ENCODE data around the gene GASK1B. TPM values are rescaled to one million over a fixed set of nuclear protein-coding genes. Genes with fewer than 3 reads are reported as not detected.

The GASK1B gene
- total RNA-seq, 1 donor from 2014 or later = not detected

- H3K36me3 Mint-ChIP-seq (ENCODE audit: low read depth) = no peaks in the 10 kb centered on the region
- peaks cover 26% of the 10 kb centered on the region for H3K27me3 Mint-ChIP-seq (ENCODE audit: insufficient read depth)
- no peaks in the 10 kb centered on the region for H3K4me1 Mint-ChIP-seq (ENCODE audit: low read depth)
- no peak overlapping the region for H3K4me3 Mint-ChIP-seq
- no peak overlapping the region for H3K27ac Mint-ChIP-seq
- intact Hi-C loops (cut with micrococcal nuclease) = no loop called here
- no peaks in the 10 kb centered on the region for H3K9me3 Mint-ChIP-seq
- DNase-seq (ENCODE audit: low spot score) = no peak
These were observed 3.3 kb upstream of the GASK1B start for GRCh38 chr4:158176108-158176507.

GRCh38 chr4:158170691-158171561 is 1.9 kb downstream of the GASK1B start:
- no peak overlapping the region for H3K4me3 Mint-ChIP-seq
- intact Hi-C loops (cut with micrococcal nuclease) = no loop called here

GRCh38 chr4:158169931-158170690 is 2.7 kb downstream of the GASK1B start:
- H3K4me1 Mint-ChIP-seq (ENCODE audit: low read depth) = no peaks in the 10 kb centered on the region
- H3K36me3 Mint-ChIP-seq (ENCODE audit: low read depth) = no peaks in the 10 kb centered on the region
- DNase-seq (ENCODE audit: low spot score) = no peak
- no peak overlapping the region for H3K27ac Mint-ChIP-seq
- no peaks in the 10 kb centered on the region for H3K9me3 Mint-ChIP-seq
- H3K4me3 Mint-ChIP-seq = no peak overlapping the region
- intact Hi-C loops (cut with micrococcal nuclease) = no loop called here
- peaks cover 37% of the 10 kb centered on the region for H3K27me3 Mint-ChIP-seq (ENCODE audit: insufficient read depth)

More at GRCh38 chr4:158170691-158171561, 1.9 kb downstream of the GASK1B start:
- Mint-ChIP-seq H3K27me3 (ENCODE audit: insufficient read depth) (peaks cover 37% of the 10 kb centered on the region), H3K9me3 (no peaks in the 10 kb centered on the region), H3K27ac (no peak overlapping the region), H3K4me1 (ENCODE audit: low read depth) (no peaks in the 10 kb centered on the region), H3K36me3 (ENCODE audit: low read depth) (no peaks in the 10 kb centered on the region)
- DNase-seq (ENCODE audit: low spot score) = peak; percentile 1

GRCh38 chr4:158169506-158169905 is 3.3 kb downstream of the GASK1B start:
- no peak overlapping the region for H3K27ac Mint-ChIP-seq
- intact Hi-C loops (cut with micrococcal nuclease) = no loop called here
- no peak overlapping the region for H3K4me3 Mint-ChIP-seq
- no peaks in the 10 kb centered on the region for H3K36me3 Mint-ChIP-seq (ENCODE audit: low read depth)
- peaks cover 36% of the 10 kb centered on the region for H3K27me3 Mint-ChIP-seq (ENCODE audit: insufficient read depth)
- no peaks in the 10 kb centered on the region for H3K9me3 Mint-ChIP-seq
- no peaks in the 10 kb centered on the region for H3K4me1 Mint-ChIP-seq (ENCODE audit: low read depth)
- DNase-seq (ENCODE audit: low spot score) = no peak

GRCh38 chr4:158168606-158169005 is 4.2 kb downstream of the GASK1B start:
- Mint-ChIP-seq H3K27ac (no peak overlapping the region), H3K36me3 (ENCODE audit: low read depth) (no peaks in the 10 kb centered on the region), H3K4me3 (no peak overlapping the region), H3K9me3 (no peaks in the 10 kb centered on the region), H3K4me1 (ENCODE audit: low read depth) (no peaks in the 10 kb centered on the region), H3K27me3 (ENCODE audit: insufficient read depth) (peaks cover 32% of the 10 kb centered on the region)
- intact Hi-C loops (cut with micrococcal nuclease) = no loop called here
- no peak for DNase-seq (ENCODE audit: low spot score)

- H3K9me3 Mint-ChIP-seq = no peaks in the 10 kb centered on the region
These were observed 6.1 kb downstream of the GASK1B start for GRCh38 chr4:158166701-158167100.

GRCh38 chr4:158164768-158165213 is 8.0 kb downstream of the GASK1B start:
- Mint-ChIP-seq H3K27me3 (ENCODE audit: insufficient read depth) (peaks cover 6% of the 10 kb centered on the region), H3K36me3 (ENCODE audit: low read depth) (no peaks in the 10 kb centered on the region), H3K27ac (no peak overlapping the region), H3K4me1 (ENCODE audit: low read depth) (no peaks in the 10 kb centered on the region), H3K9me3 (no peaks in the 10 kb centered on the region), H3K4me3 (no peak overlapping the region)
- intact Hi-C loops (cut with micrococcal nuclease) = no loop called here
- DNase-seq (ENCODE audit: low spot score) = no peak

More at GRCh38 chr4:158166701-158167100, 6.1 kb downstream of the GASK1B start:
- DNase-seq (ENCODE audit: low spot score) = no peak
- Mint-ChIP-seq H3K4me1 (ENCODE audit: low read depth) (no peaks in the 10 kb centered on the region), H3K36me3 (ENCODE audit: low read depth) (no peaks in the 10 kb centered on the region), H3K4me3 (no peak overlapping the region), H3K27ac (no peak overlapping the region), H3K27me3 (ENCODE audit: insufficient read depth) (peaks cover 19% of the 10 kb centered on the region)
- intact Hi-C loops (cut with micrococcal nuclease) = no loop called here

- DNase-seq (ENCODE audit: low spot score) = no peak
- H3K4me3 Mint-ChIP-seq = no peak overlapping the region
- no peaks in the 10 kb centered on the region for H3K9me3 Mint-ChIP-seq
- H3K27ac Mint-ChIP-seq = no peak overlapping the region
- H3K36me3 Mint-ChIP-seq (ENCODE audit: low read depth) = no peaks in the 10 kb centered on the region
- peaks cover 6% of the 10 kb centered on the region for H3K27me3 Mint-ChIP-seq (ENCODE audit: insufficient read depth)
- intact Hi-C loops (cut with micrococcal nuclease) = no loop called here
- H3K4me1 Mint-ChIP-seq (ENCODE audit: low read depth) = no peaks in the 10 kb centered on the region
These were observed 8.7 kb downstream of the GASK1B start for GRCh38 chr4:158163941-158164767.

- Mint-ChIP-seq H3K27ac (no peak overlapping the region), H3K4me1 (ENCODE audit: low read depth) (no peaks in the 10 kb centered on the region), H3K9me3 (no peaks in the 10 kb centered on the region), H3K36me3 (ENCODE audit: low read depth) (no peaks in the 10 kb centered on the region), H3K4me3 (no peak overlapping the region), H3K27me3 (ENCODE audit: insufficient read depth) (peaks cover 4% of the 10 kb centered on the region)
- intact Hi-C loops (cut with micrococcal nuclease) = no loop called here
- DNase-seq (ENCODE audit: low spot score) = no peak
These were observed 10.2 kb downstream of the GASK1B start for GRCh38 chr4:158162631-158163030.

GRCh38 chr4:158161551-158162354 is 11.1 kb downstream of the GASK1B start:
- DNase-seq (ENCODE audit: low spot score) = no peak
- Mint-ChIP-seq H3K27ac (no peak overlapping the region), H3K9me3 (no peaks in the 10 kb centered on the region), H3K36me3 (ENCODE audit: low read depth) (no peaks in the 10 kb centered on the region), H3K4me1 (ENCODE audit: low read depth) (no peaks in the 10 kb centered on the region), H3K4me3 (no peak overlapping the region), H3K27me3 (ENCODE audit: insufficient read depth) (peaks cover 4% of the 10 kb centered on the region)
- intact Hi-C loops (cut with micrococcal nuclease) = no loop called here

GRCh38 chr4:158159718-158160094 is 13.1 kb downstream of the GASK1B start:
- no peaks in the 10 kb centered on the region for H3K9me3 Mint-ChIP-seq
- H3K36me3 Mint-ChIP-seq (ENCODE audit: low read depth) = no peaks in the 10 kb centered on the region
- intact Hi-C loops (cut with micrococcal nuclease) = no loop called here
- peaks cover 4% of the 10 kb centered on the region for H3K27me3 Mint-ChIP-seq (ENCODE audit: insufficient read depth)
- DNase-seq (ENCODE audit: low spot score) = no peak
- no peak overlapping the region for H3K4me3 Mint-ChIP-seq
- H3K27ac Mint-ChIP-seq = no peak overlapping the region
- no peaks in the 10 kb centered on the region for H3K4me1 Mint-ChIP-seq (ENCODE audit: low read depth)

- Mint-ChIP-seq H3K4me3 (no peak overlapping the region), H3K36me3 (ENCODE audit: low read depth) (no peaks in the 10 kb centered on the region), H3K27me3 (ENCODE audit: insufficient read depth) (peaks cover 4% of the 10 kb centered on the region), H3K27ac (no peak overlapping the region), H3K9me3 (no peaks in the 10 kb centered on the region), H3K4me1 (ENCODE audit: low read depth) (no peaks in the 10 kb centered on the region)
- DNase-seq (ENCODE audit: low spot score) = no peak
- intact Hi-C loops (cut with micrococcal nuclease) = no loop called here
These were observed 13.6 kb downstream of the GASK1B start for GRCh38 chr4:158159054-158159717.
